H54 (cell line): ENCODE measurements around the gene TOR1AIP2.
A peak's percentile ranks its signal among the peaks of the same experiment; 100 is the strongest.

Experiments used
- DNase-seq: peaks from one replicate; pipeline ENCODE4 v3.0.0; 2011; ENCODE audit warnings: low spot score, mixed read lengths; ENCODE audit not compliant: insufficient read length
- FAIRE-seq: peaks from 3 replicates; lab custom pipeline; 2011; peaks lifted over from hg19 to GRCh38; lab: Jason Lieb, UNC
- POLR2A ChIP-seq: IDR thresholded peaks from 2 replicates; pipeline ENCODE4 v1.6.1; 2011; ENCODE audit warnings: low read depth, mild to moderate bottlenecking, low read length

The TOR1AIP2 gene

DNA sequence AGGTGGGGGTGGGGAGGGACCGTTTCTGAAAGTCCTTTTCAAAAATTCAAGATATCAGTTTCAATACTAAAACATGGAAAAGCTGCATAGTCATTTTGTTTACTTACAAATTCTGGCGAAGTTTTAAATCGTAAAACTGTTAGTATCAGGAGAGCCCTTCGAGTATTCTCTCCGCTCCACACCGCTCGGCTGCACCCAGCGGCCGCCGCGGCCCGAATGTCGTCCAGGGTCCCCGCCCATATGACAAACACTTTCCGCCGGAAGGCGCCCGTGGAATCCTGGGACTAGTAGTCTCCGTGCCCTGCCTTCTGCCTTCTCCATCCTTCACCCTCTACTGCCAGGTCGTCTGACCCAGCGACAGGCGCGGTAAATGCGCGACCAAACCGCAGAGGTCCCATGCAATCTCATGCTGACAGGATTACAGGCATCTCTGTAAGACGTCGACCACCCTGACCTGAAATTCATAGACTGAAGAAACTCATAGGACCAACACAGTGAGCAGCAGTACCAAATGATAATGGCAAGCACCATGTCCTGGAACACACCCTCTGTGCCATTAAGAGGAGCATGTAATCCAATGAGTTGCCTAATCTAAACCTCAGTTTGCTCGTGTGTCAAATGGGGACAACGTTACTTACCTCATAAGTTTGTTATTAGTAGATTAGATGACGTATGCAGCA lies at the start of gene TOR1AIP2:
TOR1AIP2 (minus strand) TSS at position 218 of the 680 bp plus-strand sequence. CDS start 25,138 bp downstream, outside the sequence.
- FAIRE-seq (peak; percentile 69), DNase-seq (peak; percentile 71)
- TF ChIP-seq POLR2A, result peak; percentile 92

DNA sequence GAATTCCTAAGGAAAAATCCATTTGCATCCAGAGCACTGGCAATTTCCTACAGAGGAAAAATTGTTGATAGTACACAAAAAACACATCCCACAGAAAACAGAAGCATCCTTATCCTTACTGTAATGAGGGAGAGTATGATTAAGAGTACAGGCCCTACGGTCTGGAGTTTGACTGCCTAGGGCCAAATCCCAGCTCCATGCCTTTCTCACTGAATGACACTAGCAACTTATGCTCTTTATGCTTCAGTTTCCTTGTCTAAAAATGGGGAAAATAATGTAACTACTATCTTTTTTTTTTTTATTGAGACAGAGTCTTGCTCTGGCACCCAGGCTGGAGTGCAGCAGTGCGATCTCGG lies 49.2 kb upstream of the TOR1AIP2 start:
- DNase-seq (no peak), FAIRE-seq (no peak)
- no peak for TF ChIP-seq POLR2A

DNA sequence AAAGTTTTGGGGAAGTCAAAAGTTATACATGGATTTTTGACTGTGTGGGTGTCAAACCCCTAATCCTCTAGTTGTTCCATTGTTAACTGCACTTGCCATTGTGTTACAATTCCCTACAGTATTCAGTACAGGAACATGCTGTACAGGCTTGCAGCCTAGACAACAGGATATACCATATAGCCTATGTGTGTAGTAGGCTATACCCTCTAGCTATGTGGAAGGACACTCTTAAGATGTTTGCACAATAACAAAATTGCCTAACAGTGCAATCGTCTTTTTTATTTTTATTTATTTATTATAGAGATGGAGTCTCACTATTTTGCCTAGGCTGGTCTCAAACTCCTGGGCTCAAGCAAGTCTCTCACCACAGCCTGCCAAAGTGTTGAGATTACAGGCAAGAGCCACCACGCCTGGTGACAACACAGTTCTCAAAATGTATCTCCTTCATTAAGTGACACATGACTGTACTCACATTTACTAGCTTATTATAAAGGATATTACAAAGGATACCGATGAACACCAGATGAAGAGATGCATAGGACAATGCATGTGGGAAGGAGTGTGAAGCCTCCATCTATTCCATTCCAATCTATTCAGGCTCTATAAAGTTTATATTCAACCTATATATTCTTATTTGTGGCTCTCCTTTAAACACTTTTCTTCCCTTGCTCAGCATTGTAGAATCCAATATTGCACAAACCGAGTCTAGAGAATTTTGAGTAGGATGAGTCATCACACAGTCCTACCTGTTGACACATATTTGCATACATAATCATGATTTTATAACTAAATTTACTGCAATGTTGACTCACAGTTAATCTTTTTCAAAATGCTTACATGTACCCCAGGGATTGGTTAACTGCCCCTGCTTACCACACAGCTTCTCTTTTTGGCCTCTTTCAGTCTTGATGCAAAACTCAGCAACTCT lies 48.6 kb upstream of the TOR1AIP2 start:
- DNase-seq, result no peak
- TF ChIP-seq POLR2A, result no peak
- FAIRE-seq, result peak; percentile 36

DNA sequence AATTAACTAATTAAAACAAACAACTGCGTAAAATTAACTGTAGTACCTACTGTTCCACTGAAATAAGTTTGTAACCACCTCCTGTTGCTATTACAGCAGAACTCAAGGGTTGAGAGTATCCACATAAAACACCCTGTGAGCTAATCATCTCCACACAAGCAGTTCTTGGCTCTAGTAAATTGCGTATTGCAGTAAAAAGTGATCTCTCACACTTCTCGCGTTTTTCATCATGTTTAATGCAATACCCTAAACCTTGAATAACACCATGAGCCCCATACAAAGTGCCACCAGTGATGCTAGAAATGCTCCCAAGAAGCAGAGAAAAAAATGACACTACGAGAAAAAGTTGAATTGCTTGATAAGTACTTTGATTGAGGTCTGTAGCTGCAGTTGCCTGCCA lies 47.7 kb upstream of the TOR1AIP2 start:
- TF ChIP-seq POLR2A, result no peak
- FAIRE-seq (no peak), DNase-seq (no peak)

DNA sequence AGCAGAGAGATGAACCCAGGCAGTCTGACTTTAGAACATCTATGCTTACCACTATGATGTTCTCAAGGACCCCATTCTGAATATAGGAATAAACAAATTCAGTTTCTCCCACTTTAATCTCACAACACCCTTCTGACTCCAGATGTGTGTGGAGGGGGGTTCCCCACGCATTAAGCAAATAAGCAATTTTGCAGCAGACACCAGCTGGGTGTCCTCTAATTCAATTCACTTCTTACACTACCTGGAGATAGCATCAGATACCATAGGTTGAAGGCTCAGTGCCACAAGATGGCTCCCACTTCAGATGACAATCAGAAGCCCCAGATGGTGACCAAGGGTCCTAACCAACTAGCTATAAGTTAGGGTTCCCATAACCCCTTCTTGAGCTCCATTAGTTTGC lies 46.7 kb upstream of the TOR1AIP2 start:
- FAIRE-seq (no peak), DNase-seq (no peak)
- no peak for TF ChIP-seq POLR2A

DNA sequence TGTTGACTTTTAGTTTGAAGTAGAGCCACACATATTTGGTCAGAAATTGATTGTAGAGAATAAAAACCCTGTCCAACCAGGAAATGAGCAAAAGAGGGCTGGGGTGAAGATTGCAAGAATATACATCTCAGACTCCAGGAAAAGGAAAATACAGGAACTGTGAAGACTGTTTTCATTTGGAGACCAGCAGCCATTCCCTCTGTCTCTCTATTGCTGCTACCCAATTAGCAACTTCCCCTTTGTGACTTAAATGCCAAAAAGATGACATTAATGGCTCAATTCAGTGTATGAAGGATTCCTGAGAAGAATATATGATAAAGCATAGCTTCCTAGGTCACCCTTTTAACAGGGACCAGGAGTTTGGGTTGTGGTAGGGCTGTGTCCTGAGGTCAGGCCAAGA lies 45.4 kb upstream of the TOR1AIP2 start:
- TF ChIP-seq POLR2A, result no peak
- FAIRE-seq (no peak), DNase-seq (no peak)

DNA sequence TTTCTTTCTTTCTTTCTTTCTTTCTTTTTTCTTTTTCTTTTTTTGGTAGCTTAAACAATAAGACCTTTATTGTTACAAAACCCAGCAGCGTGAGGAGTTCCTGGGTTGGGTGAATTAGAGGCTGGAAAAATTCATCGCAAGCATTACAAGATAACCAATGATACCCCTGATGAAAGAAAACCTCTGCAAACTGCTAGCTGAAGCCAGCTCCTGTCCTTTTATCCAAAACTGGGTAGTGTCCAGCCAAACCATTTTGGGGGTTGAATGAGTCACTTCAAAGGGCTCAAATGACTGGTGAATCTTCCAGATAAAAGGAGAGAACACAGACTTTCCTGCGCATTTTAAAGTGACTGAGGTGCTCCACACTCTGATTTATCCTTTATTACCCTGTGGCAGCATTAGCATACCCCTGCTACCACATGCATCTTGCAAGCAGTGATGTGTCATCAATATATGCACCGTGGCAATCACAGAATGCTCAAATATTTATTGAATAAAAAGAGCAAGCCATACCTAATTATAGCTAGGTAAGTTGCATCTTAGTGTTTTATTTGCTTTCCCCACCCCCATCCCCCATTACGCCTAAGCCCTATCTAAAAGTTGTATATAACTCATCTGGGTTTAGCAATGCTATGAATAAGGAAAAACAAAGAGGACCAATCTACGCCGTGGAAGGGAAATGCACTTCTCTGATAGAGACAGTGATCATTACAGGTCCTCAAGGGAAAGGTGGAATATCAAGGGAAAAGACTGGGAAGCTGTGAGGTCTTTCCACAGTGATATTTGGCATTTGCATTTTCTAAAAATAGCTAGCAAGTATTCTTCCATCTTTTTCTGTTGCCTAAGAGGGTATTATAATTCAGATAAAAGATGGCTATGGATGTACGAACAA lies 44.6 kb upstream of the TOR1AIP2 start:
- FAIRE-seq (no peak), DNase-seq (no peak)
- no peak for TF ChIP-seq POLR2A

DNA sequence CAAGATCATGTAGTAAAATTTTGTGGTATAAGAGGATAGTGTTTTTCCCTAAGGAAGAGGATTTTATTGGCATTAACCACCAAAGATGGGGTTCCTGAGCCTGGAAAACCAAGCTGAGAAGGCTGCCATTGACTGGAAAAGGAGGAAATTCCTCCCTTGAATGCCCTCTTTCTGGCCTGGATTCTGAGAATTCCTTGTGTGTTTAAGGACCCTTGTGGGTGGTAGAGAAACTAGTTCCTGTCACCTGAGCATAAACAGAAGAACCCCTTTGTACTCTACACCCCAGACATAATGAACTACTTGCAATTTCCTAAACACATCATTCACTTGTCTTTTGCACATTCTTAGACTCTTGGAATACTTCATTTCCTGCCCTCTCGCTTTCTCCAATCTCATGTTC lies 43.9 kb upstream of the TOR1AIP2 start:
- DNase-seq (no peak), FAIRE-seq (no peak)
- no peak for TF ChIP-seq POLR2A

DNA sequence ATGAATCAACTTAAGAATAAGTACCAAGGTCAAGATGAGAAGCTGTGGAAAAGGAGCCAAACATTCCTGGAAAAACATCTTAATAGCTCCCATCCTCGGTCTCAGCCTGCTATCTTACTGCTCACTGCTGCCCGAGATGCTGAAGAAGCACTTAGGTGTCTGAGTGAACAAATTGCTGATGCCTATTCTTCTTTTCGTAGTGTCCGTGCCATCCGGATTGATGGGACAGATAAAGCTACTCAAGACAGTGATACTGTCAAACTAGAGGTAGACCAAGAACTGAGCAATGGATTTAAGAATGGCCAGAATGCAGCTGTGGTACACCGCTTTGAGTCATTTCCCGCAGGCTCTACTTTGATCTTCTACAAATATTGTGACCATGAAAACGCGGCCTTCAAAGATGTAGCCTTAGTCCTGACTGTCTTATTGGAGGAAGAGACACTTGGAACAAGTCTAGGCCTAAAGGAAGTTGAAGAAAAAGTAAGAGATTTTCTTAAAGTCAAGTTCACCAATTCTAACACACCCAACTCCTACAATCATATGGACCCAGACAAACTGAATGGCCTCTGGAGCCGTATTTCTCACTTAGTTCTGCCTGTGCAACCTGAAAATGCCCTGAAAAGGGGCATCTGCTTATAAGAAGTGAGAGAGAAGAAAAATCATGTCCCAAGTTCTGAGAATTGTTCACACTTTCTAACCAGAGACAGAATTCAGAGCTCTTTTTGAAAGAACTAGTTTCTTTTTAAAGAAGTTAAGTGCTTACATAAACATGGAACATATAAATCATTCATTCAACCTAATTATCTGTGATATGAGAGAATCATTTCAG lies 40.2 kb upstream of the TOR1AIP2 start:
- no peak for TF ChIP-seq POLR2A
- FAIRE-seq (no peak), DNase-seq (no peak)

DNA sequence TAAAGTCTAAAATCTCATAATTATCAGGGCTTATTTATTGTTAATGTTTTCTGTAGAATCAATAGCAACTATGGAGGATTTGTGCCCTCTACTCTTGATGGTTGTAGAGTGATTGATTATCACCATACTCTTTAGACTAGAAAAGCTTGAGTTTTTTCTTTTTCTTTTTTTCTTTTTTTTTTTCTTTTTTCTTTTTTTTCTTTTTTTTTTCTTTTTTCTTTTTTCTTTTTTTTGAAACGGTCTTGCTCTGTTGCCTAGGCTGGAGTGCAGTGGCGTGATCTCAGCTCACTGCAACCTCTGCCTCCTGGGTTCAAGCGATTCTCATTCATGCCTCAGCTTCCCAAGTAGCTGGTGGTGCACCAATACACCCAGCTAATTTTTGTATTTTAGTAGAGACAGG lies 34.2 kb upstream of the TOR1AIP2 start:
- DNase-seq (no peak), FAIRE-seq (no peak)
- no peak for TF ChIP-seq POLR2A

DNA sequence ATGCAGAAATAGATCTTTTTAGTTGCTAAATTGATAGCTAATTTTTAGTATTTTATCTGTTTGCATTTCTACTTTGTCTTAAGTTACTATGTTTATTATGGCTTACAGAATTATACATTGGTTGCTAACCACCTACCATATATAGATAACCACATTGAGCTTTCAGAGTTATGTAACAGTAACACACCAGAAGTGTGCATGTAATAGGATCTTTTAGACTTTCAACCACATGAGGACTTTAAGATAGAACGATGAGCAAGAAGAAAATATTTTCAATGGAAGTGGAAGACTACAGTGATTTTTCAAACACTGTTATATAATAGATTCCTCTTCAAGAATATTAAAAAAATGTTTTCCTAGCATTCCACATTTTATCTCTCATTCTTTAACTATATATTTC lies 33.3 kb upstream of the TOR1AIP2 start:
- no peak for DNase-seq
- FAIRE-seq, result no peak
- no peak for TF ChIP-seq POLR2A

DNA sequence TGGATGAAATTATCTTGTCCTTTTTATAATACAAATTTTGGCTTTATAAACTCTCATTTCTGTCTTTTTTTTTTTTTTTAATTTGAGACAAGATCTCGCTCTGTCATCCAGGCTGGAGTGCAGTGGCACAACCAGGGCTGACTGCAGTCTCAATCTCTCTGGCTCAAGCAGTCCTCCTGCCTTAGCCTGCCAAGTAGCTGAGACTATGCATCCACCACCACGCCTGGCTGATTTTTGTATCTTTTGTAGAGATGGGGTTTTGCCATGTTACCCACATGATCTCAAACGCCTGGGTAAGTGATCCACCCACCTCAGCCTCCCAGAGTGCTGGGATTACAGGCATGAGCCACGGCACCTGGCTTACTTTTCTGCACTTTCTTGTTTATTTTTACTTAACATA lies 12.0 kb upstream of the TOR1AIP2 start:
- FAIRE-seq, result no peak
- no peak for DNase-seq
- no peak for TF ChIP-seq POLR2A

DNA sequence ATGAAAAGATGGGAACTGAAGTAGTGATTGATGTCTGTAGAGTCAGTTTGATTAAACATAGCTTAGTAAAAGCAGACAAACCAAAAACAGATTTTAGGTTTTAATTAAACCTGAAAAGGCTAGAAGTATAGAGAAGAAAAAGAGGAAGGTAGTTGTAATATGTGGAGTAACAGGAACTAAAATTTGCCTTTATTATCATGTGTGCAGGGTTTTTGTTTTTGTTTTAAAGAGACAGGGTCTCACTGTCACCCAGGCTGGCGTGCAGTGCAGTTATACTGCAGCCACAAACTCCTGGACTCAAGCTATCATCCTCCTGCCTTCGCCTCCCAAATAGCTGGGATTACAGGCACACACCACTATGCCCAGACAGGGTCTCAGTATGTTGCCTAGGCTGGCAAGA lies 10.5 kb upstream of the TOR1AIP2 start:
- FAIRE-seq (no peak), DNase-seq (no peak)
- no peak for TF ChIP-seq POLR2A
